HG03521 (cell line): Measurements from ENCODE around the gene TTLL10.

Source experiments
- ATAC-seq: cut with Tn5 transposase; IDR thresholded peaks from one replicate; pipeline ENCODE4 v1.9.1; 2021; ENCODE audit warnings: mild to moderate bottlenecking, moderate library complexity; ENCODE audit not compliant: unreplicated experiment

The TTLL10 gene

GRCh38 chr1:1232208-1232795 is 58.6 kb downstream of the TTLL10 start, which contains the start of gene B3GALT6:
Gene B3GALT6 (plus strand): TSS chr1:1232237. CDS start chr1:1232279, 42 bp downstream.
- ATAC-seq, result peak; percentile 2

- ATAC-seq, result no peak
Observed at GRCh38 chr1:1232796-1233566, 59.3 kb downstream of the TTLL10 start.

DNA sequence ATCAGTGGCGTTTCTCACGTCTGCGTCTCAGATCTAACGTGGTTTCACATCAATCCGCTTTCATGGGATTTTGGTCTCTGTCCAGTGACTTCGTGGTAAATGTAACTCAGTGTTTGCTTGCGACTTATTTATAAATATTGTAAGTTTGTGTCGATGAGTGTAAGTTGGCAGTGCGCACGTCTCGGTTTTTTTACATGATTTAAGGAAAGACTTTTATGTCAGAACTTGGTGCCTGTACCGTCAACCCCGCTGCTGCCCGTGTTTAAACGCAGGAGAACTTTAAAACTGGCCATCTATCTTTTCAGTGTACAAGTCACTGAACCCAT is 59.9 kb downstream of the TTLL10 start:
- ATAC-seq, result no peak

GRCh38 chr1:1234180-1234808 is 60.6 kb downstream of the TTLL10 start:
- ATAC-seq, result no peak

- ATAC-seq, result no peak
Observed at GRCh38 chr1:1235016-1235744, 61.5 kb downstream of the TTLL10 start.

DNA sequence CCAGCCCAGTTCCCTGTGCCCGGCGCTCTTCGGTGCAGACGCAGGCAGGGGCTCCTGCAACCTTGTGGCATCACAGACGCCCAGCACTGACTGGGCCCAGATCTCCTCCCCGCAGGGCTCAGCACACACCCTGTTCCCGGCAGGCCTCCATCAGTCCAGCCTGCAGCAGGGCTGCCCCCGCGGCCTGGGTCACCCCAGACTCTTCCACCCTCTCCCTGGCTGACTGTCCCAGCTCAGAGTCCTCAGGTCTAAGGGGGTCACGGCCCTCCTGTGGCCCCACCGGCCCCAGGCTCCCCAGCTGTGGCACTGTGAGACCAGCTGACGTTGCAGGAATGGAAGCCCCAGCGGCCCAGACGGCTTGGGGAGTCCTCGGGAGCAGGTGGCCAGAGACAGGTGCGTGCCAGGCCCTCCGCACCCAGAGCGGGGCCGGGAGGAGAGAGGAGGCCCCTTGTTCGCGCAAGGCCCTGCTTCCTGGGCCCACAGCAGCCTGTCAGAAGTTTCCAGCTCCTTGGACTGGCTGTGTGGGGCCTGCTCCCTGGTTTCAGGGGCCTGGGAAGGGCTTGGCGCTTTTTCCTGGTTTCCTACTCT is 62.6 kb downstream of the TTLL10 start:
- no peak for ATAC-seq

DNA sequence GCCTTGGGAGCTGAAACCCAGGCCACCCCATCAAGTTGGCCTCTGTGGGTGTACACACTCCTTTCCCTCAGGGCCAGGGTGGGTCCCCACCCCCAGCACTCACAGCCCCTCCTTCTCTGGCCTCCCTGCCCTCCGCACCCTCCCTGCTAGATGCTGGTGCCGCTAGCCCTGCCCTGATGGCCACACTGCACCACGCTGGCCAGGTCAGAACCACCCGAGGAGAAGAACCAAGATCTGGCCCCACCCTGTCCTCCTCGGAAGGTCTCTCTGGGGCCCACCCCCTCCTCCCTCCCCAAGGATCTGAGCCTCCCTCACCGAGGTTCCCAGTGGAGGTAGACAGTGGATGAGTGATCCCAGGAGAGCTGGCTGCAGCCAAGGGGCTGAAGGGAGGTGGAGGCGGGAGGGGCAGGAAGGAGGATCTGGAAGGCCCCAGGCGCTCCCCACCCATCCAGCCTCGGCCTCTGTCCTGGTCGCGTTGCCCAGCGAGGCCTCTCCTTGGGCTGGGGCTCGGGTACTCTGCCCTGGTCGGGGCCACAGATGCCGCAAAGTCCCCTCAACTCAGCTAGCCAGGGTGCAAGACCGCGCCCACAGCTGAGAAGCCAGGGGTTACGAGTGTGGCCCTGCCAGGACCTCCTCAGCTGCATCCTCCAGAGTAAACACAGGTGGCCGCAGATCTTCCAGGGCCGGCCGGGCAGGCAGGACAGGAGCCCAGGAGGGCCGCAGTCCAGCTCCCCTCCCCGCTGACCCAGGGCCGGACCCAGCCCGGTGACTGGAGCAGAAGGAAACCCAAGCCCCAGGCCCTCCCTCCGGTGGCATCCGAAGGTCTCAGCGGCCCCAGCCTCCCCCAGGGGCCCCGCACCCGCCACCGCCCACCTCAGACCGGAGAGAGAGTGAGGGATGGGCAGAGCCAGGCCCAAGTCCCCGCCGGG is 63.5 kb downstream of the TTLL10 start:
- ATAC-seq, result no peak

- ATAC-seq, result no peak
Observed at GRCh38 chr1:1237874-1238701, 64.4 kb downstream of the TTLL10 start.

DNA sequence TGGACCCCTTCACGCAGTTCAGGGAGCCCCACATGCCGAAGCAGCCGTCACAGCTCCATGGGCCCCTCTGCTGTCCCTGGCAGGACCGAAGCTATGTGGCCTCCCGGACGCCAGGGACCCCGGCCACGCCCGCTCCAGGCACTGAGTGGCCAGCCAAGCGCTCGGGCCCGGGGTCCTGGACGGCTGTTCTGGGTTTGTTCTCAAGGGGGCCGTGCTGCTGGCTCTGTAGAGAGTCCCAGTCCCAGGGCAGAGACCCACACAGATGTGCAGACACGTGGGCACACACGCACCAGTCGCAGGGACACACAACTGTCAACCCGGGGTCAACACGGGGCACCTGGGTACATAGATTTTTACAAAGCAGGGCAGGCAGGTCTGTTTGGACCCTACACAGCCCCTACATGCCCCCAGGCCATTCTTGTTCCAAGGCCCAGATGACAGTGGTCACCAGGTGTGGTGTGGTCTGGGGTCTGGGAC is 65.1 kb downstream of the TTLL10 start:
- ATAC-seq, result no peak

GRCh38 chr1:1239227-1239613 is 65.5 kb downstream of the TTLL10 start:
- no peak for ATAC-seq

- no peak for ATAC-seq
Observed at GRCh38 chr1:1239614-1240347, 66.1 kb downstream of the TTLL10 start.

- no peak for ATAC-seq
Observed at GRCh38 chr1:1240348-1240732, 66.7 kb downstream of the TTLL10 start.

DNA sequence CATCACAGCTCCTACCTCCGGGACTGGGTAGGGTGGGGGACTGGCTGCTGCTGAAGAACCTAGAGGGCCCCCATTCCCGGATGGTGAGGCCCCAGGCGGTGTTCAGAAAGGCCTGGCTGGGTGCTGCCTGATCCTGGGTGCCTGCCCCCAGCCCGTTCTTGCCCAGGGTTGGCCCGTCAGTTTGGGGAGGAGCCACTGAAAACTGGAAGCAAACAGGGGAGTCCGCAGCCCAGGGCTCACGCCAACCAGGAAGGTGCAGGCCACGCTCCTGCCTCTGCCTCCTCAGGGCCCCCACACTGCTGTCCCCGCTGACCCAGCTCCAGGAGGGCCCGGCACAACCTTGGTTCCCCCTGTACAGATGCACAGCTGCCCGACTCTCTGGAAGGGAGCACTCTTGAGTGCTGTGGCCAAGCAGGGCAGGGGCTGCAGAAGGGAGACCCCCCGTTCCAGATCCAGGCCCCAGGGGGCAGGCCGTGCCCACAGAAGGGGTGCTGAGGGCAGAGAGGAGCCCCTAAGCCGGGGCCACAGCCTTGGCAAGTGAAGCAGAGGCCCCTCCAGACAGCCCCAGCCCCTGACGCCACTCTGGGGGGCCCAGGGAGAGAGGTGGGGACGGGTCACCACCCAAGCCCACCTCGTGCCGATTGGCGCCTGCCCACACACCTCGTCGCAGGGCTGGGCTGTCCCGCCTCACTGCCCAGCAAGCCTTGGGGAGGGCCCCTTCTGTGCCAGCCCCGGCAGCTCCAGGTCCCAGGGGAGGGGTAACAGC is 67.3 kb downstream of the TTLL10 start:
- ATAC-seq, result no peak

DNA sequence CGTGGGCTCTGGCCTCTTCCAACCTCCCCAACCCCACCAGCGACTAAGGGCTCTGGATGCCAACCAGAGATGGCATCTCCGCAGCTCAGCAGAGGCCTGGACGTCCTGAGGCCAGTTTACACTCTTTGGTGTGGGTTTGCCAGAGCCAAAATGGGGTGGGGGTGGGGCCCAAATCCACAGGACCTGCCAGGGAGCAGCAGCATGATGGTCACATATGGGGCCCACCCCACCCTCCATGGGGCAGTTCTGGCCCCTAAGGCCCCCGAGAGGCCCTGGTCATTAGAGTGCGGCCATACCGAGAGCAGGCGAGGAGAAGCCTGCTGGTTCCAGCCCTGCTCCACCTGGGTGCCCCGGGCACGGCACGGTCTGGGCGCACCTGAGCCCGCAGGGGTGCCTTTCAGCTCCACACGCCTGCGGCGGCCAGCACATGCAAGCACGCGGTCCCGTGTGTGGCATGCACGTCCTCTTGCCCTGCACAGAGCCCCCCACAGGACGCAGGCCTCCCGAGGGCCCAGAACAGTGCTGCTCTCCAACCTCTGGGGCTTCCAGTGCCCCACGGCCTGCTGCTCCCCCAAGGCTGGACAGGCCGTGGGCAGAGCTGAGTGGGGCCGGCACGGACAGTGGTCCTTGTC is 68.0 kb downstream of the TTLL10 start:
- no peak for ATAC-seq

- ATAC-seq, result no peak
Observed at GRCh38 chr1:1242461-1243265, 69.0 kb downstream of the TTLL10 start.

GRCh38 chr1:1243266-1243660 is 69.6 kb downstream of the TTLL10 start:
- no peak for ATAC-seq

GRCh38 chr1:1243807-1244191 is 70.1 kb downstream of the TTLL10 start:
- no peak for ATAC-seq
